Osteoblast (primary cell): Measurements from ENCODE around the gene LMX1B. TPM values are rescaled to one million over a fixed set of nuclear protein-coding genes. Genes with fewer than 3 reads are reported as not detected.
A peak's percentile ranks its signal among the peaks of the same experiment; 100 is the strongest.

ENCODE experiments used
- DNase-seq: peaks from one replicate; pipeline ENCODE4 v3.0.0; 2011; ENCODE audit warnings: low spot score, mixed read lengths; ENCODE audit not compliant: insufficient read length; ENCODE audit errors: missing footprints
- H2AFZ ChIP-seq: 2 replicates; pipeline ENCODE4 v1.6.0; 2011; ENCODE audit warnings: mild to moderate bottlenecking, low read length
- H3K27ac ChIP-seq: 2 replicates; pipeline ENCODE4 v1.5.1; 2011; ENCODE audit warnings: mild to moderate bottlenecking, low read depth, low read length, moderate library complexity
- H3K27me3 ChIP-seq: 2 replicates; pipeline ENCODE4 v1.6.0; 2012; ENCODE audit warnings: mild to moderate bottlenecking, control low read depth, inconsistent platforms, low read length, moderate library complexity; ENCODE audit not compliant: insufficient read depth
- H3K36me3 ChIP-seq: 2 replicates; pipeline ENCODE4 v1.5.1; 2011; ENCODE audit warnings: mild to moderate bottlenecking, low read length, control low read depth, moderate library complexity; ENCODE audit not compliant: insufficient read depth
- H3K4me1 ChIP-seq: 2 replicates; pipeline ENCODE4 v1.5.1; 2011; ENCODE audit warnings: mild to moderate bottlenecking, low read length, control low read depth, moderate library complexity; ENCODE audit not compliant: insufficient read depth
- H3K4me2 ChIP-seq: 2 replicates; pipeline ENCODE4 v1.6.0; 2011; ENCODE audit warnings: mild to moderate bottlenecking, low read length; ENCODE audit not compliant: insufficient read depth
- H3K4me3 ChIP-seq: fragments of 200-600 bp; sonication (generic); 3 replicates; pipeline ENCODE4 v1.5.1; 2012; ENCODE audit warnings: mild to moderate bottlenecking, low read length, inconsistent platforms; ENCODE audit not compliant: insufficient read depth
- H3K79me2 ChIP-seq: 2 replicates; pipeline ENCODE4 v1.6.0; 2012; ENCODE audit warnings: mild to moderate bottlenecking, low read length, control low read depth, inconsistent platforms; ENCODE audit not compliant: insufficient read depth
- H3K9me3 ChIP-seq: 2 replicates; pipeline ENCODE4 v1.5.1; 2011; ENCODE audit warnings: low read depth, low read length, control low read depth
- H4K20me1 ChIP-seq: 2 replicates; pipeline ENCODE4 v1.6.0; 2012; ENCODE audit warnings: mild to moderate bottlenecking, low read length, control low read depth; ENCODE audit not compliant: insufficient read depth
- total RNA-seq: library from RNA; depleted of rRNA; stranded (reverse); fragments of >200 nt; gene quantifications from 2 replicates; pipeline ENCODE4 v1.2.3, GENCODE V29; 2012
- TF ChIP-seq, protein P1 (sequence below): IDR thresholded peaks from 2 replicates; pipeline ENCODE4 v1.5.1; 2011; ENCODE audit warnings: mild to moderate bottlenecking, low read depth, low read length, moderate library complexity; ENCODE audit errors: extremely low read depth

LMX1B gene
- total RNA-seq, 1 donor, result under 0.01 TPM

DNA sequence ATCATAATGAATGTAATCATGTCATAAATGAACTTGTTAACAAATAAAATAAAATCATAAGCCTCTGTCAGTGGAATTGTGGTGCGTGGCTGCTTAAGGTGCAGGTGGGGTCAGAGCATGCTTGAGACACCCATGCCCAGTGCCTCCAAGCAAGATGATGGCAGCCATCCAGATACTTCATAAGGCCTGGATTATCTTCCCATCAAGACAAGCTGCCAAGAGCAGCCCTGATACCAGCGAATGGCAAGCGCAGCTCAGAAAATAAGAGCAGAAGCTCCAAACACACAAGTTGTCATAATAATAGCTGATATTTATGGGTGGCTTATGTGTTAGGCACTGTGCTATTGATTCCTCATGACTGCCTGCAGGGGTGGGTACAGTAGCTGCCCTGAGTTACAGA, 21.8 kb upstream of the LMX1B start:
- no peak overlapping the region for H3K4me2 ChIP-seq
- H3K4me3 ChIP-seq, result no peak overlapping the region
- DNase-seq, result peak; percentile 10
- H3K9me3 ChIP-seq, result no peaks in the 10 kb centered on the region
- no peaks in the 10 kb centered on the region for H4K20me1 ChIP-seq
- peaks cover 31% of the 10 kb centered on the region for H3K27me3 ChIP-seq
- no peaks in the 10 kb centered on the region for H3K36me3 ChIP-seq
- TF ChIP-seq, protein P1, sequence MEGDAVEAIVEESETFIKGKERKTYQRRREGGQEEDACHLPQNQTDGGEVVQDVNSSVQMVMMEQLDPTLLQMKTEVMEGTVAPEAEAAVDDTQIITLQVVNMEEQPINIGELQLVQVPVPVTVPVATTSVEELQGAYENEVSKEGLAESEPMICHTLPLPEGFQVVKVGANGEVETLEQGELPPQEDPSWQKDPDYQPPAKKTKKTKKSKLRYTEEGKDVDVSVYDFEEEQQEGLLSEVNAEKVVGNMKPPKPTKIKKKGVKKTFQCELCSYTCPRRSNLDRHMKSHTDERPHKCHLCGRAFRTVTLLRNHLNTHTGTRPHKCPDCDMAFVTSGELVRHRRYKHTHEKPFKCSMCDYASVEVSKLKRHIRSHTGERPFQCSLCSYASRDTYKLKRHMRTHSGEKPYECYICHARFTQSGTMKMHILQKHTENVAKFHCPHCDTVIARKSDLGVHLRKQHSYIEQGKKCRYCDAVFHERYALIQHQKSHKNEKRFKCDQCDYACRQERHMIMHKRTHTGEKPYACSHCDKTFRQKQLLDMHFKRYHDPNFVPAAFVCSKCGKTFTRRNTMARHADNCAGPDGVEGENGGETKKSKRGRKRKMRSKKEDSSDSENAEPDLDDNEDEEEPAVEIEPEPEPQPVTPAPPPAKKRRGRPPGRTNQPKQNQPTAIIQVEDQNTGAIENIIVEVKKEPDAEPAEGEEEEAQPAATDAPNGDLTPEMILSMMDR, result no peak
- H3K4me1 ChIP-seq, result no peaks in the 10 kb centered on the region
- H3K79me2 ChIP-seq, result no peaks in the 10 kb centered on the region
- H2AFZ ChIP-seq, result no peak overlapping the region
- no peak overlapping the region for H3K27ac ChIP-seq

DNA sequence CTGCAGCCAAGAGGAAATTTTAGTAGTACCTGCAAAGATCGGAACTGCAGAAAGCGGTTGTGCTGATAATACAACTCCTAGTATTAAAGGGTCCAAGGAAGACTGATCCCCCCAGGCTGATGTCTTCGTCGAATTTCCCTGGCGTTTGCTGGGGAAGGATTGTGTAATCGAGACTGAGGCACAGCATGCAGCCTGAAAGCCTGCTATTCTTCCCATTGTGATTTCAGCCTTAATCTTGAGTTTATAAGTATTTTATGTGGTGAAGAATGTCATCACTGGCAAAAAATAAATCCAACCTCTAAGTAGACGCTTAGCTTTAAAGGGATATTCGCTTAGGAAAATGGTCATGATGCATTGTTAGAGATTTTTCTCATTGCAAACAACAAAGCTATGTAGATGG, 21.3 kb upstream of the LMX1B start:
- Histone ChIP-seq H3K4me1 (no peaks in the 10 kb centered on the region), H3K4me2 (no peak overlapping the region), H2AFZ (no peak overlapping the region), H4K20me1 (no peaks in the 10 kb centered on the region), H3K36me3 (no peaks in the 10 kb centered on the region), H3K4me3 (no peak overlapping the region), H3K27me3 (peaks cover 25% of the 10 kb centered on the region), H3K79me2 (no peaks in the 10 kb centered on the region), H3K27ac (no peak overlapping the region), H3K9me3 (no peaks in the 10 kb centered on the region)
- TF ChIP-seq, protein P1, result no peak
- DNase-seq, result peak; percentile 14

DNA sequence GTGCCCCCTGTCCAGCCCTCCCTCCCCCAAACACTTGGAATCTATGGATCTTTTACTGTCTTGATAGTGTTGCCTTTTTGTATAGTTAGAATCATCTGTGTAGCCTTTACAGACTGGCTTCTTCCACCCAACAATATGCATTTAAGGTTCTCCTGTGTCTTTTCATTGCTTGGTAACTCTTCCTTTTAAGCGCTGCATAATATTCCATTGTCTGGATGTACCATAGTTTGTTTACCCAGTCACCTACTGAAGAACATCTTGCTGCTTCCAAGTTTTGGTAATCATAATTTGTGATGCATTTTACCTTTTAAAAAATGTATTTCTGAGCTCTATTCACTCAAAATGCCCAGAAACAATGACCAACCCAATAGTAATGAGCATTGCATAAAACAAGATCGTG, 17.7 kb upstream of the LMX1B start:
- no peak overlapping the region for H2AFZ ChIP-seq
- H3K4me1 ChIP-seq, result no peaks in the 10 kb centered on the region
- no peak overlapping the region for H3K4me2 ChIP-seq
- TF ChIP-seq, protein P1, result no peak
- no peak overlapping the region for H3K4me3 ChIP-seq
- DNase-seq, result no peak
- no peak overlapping the region for H3K27ac ChIP-seq
- no peaks in the 10 kb centered on the region for H3K79me2 ChIP-seq
- H3K27me3 ChIP-seq, result peaks cover 12% of the 10 kb centered on the region
- H4K20me1 ChIP-seq, result no peaks in the 10 kb centered on the region
- no peaks in the 10 kb centered on the region for H3K9me3 ChIP-seq
- no peaks in the 10 kb centered on the region for H3K36me3 ChIP-seq

DNA sequence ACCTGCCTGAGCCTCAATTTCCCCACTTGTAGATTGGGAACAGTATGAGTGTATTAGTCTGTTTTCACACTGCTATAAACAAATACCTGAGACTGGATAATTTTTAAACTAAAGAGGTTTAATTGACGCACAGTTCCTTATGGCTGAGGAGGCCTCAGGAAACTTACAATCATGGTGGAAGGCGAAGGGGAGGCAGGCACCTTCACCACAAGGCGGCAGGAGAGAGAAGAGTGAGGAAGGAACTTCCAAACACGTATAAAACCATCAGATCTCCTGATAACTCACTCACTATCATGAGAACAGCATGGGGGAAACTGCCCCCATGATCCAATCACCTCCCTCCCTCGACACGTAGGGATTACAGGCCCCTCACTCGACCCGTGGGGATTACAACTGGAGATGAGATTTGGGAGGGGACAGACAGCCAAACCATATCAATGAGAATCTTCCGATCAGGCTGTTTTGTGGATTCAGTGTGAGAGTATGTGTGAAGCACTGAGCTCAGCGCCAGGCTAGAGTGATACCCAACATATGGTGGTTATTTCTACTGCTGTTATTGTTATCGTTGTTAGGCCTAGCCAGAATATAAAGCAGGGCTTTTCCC, 14.6 kb upstream of the LMX1B start:
- no peaks in the 10 kb centered on the region for H3K4me1 ChIP-seq
- peaks cover 14% of the 10 kb centered on the region for H3K27me3 ChIP-seq
- no peaks in the 10 kb centered on the region for H3K9me3 ChIP-seq
- H3K4me3 ChIP-seq, result no peak overlapping the region
- H3K79me2 ChIP-seq, result no peaks in the 10 kb centered on the region
- H4K20me1 ChIP-seq, result no peaks in the 10 kb centered on the region
- no peak overlapping the region for H3K27ac ChIP-seq
- no peak overlapping the region for H2AFZ ChIP-seq
- no peaks in the 10 kb centered on the region for H3K36me3 ChIP-seq
- TF ChIP-seq, protein P1, result peak; percentile 16
- peak; percentile 22 for DNase-seq
- no peak overlapping the region for H3K4me2 ChIP-seq
